ENCODE results near the gene ADAM17. TPM values are rescaled to one million over a fixed set of nuclear protein-coding genes. Genes with fewer than 3 reads are reported as not detected.

ADAM17 gene
- total and polyA plus RNA-seq, 2 of the 8 experiments (the other 6 are each of a cell fraction or from before 2014, with no cell fraction given) = 6.5 to 23.5 TPM

GRCh38 chr2:9494081-9494480 lies 61.5 kb downstream of the ADAM17 start:
- H3K14ac ChIP-seq (ENCODE audit: insufficient read length) = no peak overlapping the region
- no peaks in the 10 kb centered on the region for H3K4me1 ChIP-seq (replicated peaks in 1 of 4; ENCODE audit: control insufficient read depth in 3 of 4, insufficient read depth in 4 of 4, low read length in 3 of 4)
- no peak overlapping the region for H3K27ac ChIP-seq (ENCODE audit: low read depth, low read length)
- no peaks in the 10 kb centered on the region for H3K79me2 ChIP-seq (ENCODE audit: control insufficient read depth in 1 of 2, insufficient read depth in 2 of 2, low read length in 2 of 2)
- no peak overlapping the region for H3K4ac ChIP-seq (replicated peaks; ENCODE audit: insufficient read length, low read depth, low read length)
- H3K36me3 ChIP-seq (ENCODE audit: control insufficient read depth in 2 of 4, insufficient read depth in 4 of 4, low read length in 3 of 4) = peaks cover 23 to 67% (median 46%) of the 10 kb centered on the region in 4 experiments
- no peaks in the 10 kb centered on the region for H3K79me1 ChIP-seq (ENCODE audit: low read depth, low read length)
- peaks cover 0 to 1% of the 10 kb centered on the region in 2 experiments for H4K20me1 ChIP-seq (replicated peaks in 1 of 2; ENCODE audit: control insufficient read depth in 1 of 2, insufficient read depth in 2 of 2, low read length in 2 of 2)
- no peaks in the 10 kb centered on the region for H3K23me2 ChIP-seq (ENCODE audit: low read depth, low read length)
- H4K91ac ChIP-seq (replicated peaks; ENCODE audit: insufficient read length, low read length) = no peak overlapping the region
- no peak overlapping the region for H3K9ac ChIP-seq (replicated peaks in 1 of 4; ENCODE audit: extremely low read depth in 1 of 4, low read depth in 3 of 4, low read length in 3 of 4)
- no peak overlapping the region for H3K4me3 ChIP-seq (ENCODE audit: extremely low read depth in 1 of 4, insufficient read depth in 2 of 4, low read depth in 3 of 4, low read length in 4 of 4)
- H4K5ac ChIP-seq (ENCODE audit: insufficient read length, low read depth, low read length) = no peak overlapping the region
- H3K18ac ChIP-seq (ENCODE audit: extremely low read depth, low read length) = no peak overlapping the region
- POLR2A ChIA-PET (ENCODE audit: partially characterized antibody) = no interaction called here
- TF ChIP-seq NANOG (IDR thresholded peaks at IDR 0.05; ENCODE audit: insufficient read depth, low read depth, low read length, poor library complexity, severe bottlenecking) (no peak), RAD21 (IDR thresholded peaks at IDR 0.05 in 1 of 2, conservative IDR thresholded peaks at IDR 0.05 in 1 of 2; ENCODE audit: low read depth in 2 of 2, low read length in 2 of 2) (no peak)
- no peak overlapping the region for H2BK120ac ChIP-seq (replicated peaks; ENCODE audit: low read depth, low read length)
- H4K8ac ChIP-seq (ENCODE audit: extremely low read depth, insufficient read depth, low read length) = no peak overlapping the region
- no peak overlapping the region for H3K23ac ChIP-seq (ENCODE audit: insufficient read length)
- no peaks in the 10 kb centered on the region for H3K27me3 ChIP-seq (replicated peaks in 1 of 4; ENCODE audit: control insufficient read depth in 3 of 4, extremely low read depth in 1 of 4, insufficient read depth in 3 of 4, low read length in 3 of 4)
- no peak overlapping the region for H3K56ac ChIP-seq (replicated peaks; ENCODE audit: insufficient read length, low read depth, low read length)
- no peak overlapping the region for H2BK12ac ChIP-seq (ENCODE audit: low read depth, low read length)
- no peak overlapping the region for H2BK5ac ChIP-seq (ENCODE audit: low read depth, low read length)
- H3K4me2 ChIP-seq (ENCODE audit: insufficient read depth in 1 of 2, low read depth in 2 of 2, low read length in 2 of 2) = no peak overlapping the region
- no peak for DNase-seq (ENCODE audit: low read depth in 1 of 2, low spot score in 2 of 2)
- WGBS, 2 experiments (ENCODE audit: extremely low coverage in 1 of 2, insufficient coverage in 1 of 2, insufficient read length in 1 of 2, insufficient replicate concordance in 2 of 2, low coverage in 1 of 2, low lambda C conversion rate in 2 of 2, missing lambda C conversion rate in 1 of 2) = 100% methylated on average over 1 of the region's 1 CpG; no CpG with 5 or more reads in 1 of the 2 experiments
- no peak overlapping the region for H2BK20ac ChIP-seq (ENCODE audit: low read length)
- CTCF ChIA-PET (ENCODE audit: partially characterized antibody) = no interaction called here
- H3K9me3 ChIP-seq (ENCODE audit: insufficient read depth in 2 of 2, low read depth in 1 of 2, low read length in 1 of 2) = no peaks in the 10 kb centered on the region
- no peak overlapping the region for H2BK15ac ChIP-seq (ENCODE audit: low read length)
- H2AFZ ChIP-seq (ENCODE audit: low read length) = no peak overlapping the region
- H2AK5ac ChIP-seq (ENCODE audit: low read depth, low read length) = no peak overlapping the region
- FAIRE-seq = no peak

Data from H1 (cell line).